Measurements from ENCODE around the gene PHF2. TPM values are rescaled to one million over a fixed set of nuclear protein-coding genes. Genes with fewer than 3 reads are reported as not detected.

The PHF2 gene
- total RNA-seq: 10 to 100 TPM; 21.1 to 38.2 (median 21.3) TPM

DNA sequence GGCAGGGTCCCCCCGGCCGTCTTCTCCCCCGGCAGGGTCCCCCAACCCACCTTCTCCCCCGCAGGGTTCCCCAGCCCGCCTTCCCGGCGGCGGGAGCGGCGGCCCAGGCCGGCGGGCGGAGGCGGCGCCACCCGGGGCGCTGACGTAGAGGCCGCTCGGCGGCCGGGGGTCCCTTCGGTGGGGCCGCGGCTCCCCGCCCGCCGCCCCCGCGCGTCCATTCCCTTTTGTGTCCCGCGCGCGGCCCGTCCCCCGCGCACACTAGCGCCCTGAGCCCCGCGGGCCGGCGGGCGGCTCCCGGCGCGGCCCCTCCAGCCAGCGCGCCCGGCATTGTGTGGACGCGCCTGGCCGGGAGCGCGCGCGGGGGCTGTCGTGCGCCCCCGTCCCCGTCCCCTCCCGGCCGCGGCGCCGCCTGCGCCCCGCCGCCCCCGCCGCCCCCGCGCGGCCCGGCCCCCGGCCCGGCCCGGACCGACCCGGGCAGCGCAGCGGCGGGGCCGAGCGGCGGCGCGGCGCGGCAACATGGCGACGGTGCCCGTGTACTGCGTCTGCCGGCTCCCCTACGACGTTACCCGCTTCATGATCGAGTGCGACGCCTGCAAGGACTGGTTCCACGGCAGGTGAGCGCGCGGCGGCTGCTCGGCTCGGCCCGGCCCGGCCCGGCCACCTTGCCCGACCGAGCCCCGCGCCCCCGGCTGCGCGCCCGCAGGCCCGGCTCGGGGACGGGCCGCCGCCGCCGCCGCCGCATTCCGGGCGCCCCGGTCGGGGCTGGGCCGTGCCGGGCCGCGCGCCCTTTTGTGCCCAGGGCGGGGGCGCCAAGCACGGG lies at the start of gene PHF2:
Gene PHF2, plus strand, starts transcription at position 327 of the 820 bp plus-strand sequence. Its CDS starts 190 bp downstream, at position 517.
- intact Hi-C loops (cut with DNase I; ENCODE audit: low total_unique reads): no loop called here

DNA sequence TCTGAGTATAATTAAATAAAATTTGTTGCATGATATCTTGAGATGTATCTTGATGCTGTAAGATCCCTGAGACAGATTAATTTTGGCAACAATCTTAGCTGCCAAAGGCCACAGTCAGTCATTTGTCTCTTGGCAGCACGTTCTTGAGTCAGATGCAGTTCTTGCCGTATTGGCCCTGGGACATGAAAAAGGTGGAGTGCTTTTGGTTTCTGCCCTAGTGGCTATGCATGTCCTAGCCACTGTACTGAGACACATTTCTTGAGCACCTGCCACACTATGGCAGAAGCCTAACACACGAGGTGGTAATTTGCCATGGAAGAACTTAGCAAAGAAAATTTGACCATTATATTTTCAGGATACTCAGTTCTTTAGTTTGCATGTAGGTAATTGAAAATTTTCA lies 45.0 kb upstream of the PHF2 start:
- Histone ChIP-seq H3K4me3 (no peak overlapping the region), H3K27me3 (no peaks in the 10 kb centered on the region), H3K27ac (no peak overlapping the region), H3K36me3 (peaks cover 0 to 61% (median 13%) of the 10 kb centered on the region in 4 donors), H3K4me1 (peaks cover 0 to 13% (median 0%) of the 10 kb centered on the region in 4 donors), H3K9me3 (no peaks in the 10 kb centered on the region)
- intact Hi-C loops (cut with DNase I; ENCODE audit: low total_unique reads): no loop called here
- in situ Hi-C loops (cut with MboI; ENCODE audit: low pct_ligation_motif_present in 1 of 4, low pct_unique_long_range_greater_than_20kb in 1 of 4, low sequenced_read_pairs in 3 of 4): loop anchor here in 2 of 4 donors (25.0 kb wide), 2 partner anchors 219 to 369 kb away; no protein-coding TSS in a partner anchor
- 51 to 70% methylated on average over 3 of the region's 3 CpGs for WGBS, 2 donors (ENCODE audit: low coverage in 1 of 2)
- TF ChIP-seq EP300 (IDR thresholded peaks at IDR 0.05; ENCODE audit: low read depth) (no peak), POLR2AphosphoS5 (IDR thresholded peaks at IDR 0.05) (peak in 1 of 3 donors; percentile 9), POLR2A (IDR thresholded peaks at IDR 0.05) (no peak)
- TF ChIP-seq, protein P1, sequence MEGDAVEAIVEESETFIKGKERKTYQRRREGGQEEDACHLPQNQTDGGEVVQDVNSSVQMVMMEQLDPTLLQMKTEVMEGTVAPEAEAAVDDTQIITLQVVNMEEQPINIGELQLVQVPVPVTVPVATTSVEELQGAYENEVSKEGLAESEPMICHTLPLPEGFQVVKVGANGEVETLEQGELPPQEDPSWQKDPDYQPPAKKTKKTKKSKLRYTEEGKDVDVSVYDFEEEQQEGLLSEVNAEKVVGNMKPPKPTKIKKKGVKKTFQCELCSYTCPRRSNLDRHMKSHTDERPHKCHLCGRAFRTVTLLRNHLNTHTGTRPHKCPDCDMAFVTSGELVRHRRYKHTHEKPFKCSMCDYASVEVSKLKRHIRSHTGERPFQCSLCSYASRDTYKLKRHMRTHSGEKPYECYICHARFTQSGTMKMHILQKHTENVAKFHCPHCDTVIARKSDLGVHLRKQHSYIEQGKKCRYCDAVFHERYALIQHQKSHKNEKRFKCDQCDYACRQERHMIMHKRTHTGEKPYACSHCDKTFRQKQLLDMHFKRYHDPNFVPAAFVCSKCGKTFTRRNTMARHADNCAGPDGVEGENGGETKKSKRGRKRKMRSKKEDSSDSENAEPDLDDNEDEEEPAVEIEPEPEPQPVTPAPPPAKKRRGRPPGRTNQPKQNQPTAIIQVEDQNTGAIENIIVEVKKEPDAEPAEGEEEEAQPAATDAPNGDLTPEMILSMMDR (IDR thresholded peaks at IDR 0.05): peak in 4 of 5 experiments; percentile 20 to 41 (median 29)
- DNase-seq: no peak

More for the DNA sequence above, at the start of gene PHF2:
- DNase-seq: no peak
- in situ Hi-C loops (cut with MboI; ENCODE audit: low pct_ligation_motif_present in 1 of 4, low pct_unique_long_range_greater_than_20kb in 1 of 4, low sequenced_read_pairs in 3 of 4): no loop called here
- Histone ChIP-seq H3K27ac (peak within 1 kb of the TSS; percentile 91 to 98 (median 96)), H3K9me3 (no peaks in the 10 kb centered on the region), H3K27me3 (no peaks in the 10 kb centered on the region), H3K4me3 (peak within 1 kb of the TSS; percentile 86 to 98 (median 94)), H3K36me3 (no peaks in the 10 kb centered on the region), H3K4me1 (peaks cover 4 to 50% (median 42%) of the 10 kb centered on the region in 4 donors)
- TF ChIP-seq POLR2AphosphoS5 (IDR thresholded peaks at IDR 0.05) (no peak), POLR2A (IDR thresholded peaks at IDR 0.05) (no peak)
- TF ChIP-seq, protein P1 (IDR thresholded peaks at IDR 0.05): no peak
- 0% methylated on average over 33 of the region's 140 CpGs; no CpG with 5 or more reads in 1 of the 2 donors for WGBS, 2 donors (ENCODE audit: low coverage in 1 of 2)

DNA sequence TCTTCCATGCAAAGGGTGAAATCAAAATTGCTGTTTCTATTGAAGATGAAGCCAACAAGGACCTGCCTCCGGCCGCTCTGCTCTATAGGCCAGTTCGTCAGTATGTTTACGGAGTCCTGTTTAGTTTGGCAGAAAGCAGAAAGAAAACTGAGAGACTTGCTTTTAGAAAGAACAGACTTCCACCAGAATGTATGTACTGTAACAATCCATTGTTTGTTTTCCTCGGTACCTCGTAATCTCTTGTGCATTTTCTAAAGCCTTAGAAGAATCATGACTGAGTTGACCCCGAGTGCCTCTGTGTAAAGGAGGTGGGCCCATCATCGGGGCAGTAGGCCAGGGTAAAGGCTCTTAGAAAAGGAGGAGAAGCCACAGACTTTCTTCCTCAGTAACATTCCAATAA lies 44.2 kb upstream of the PHF2 start:
- DNase-seq: no peak
- Histone ChIP-seq H3K4me1 (peaks cover 0 to 13% (median 0%) of the 10 kb centered on the region in 4 donors), H3K4me3 (no peak overlapping the region), H3K27me3 (no peaks in the 10 kb centered on the region), H3K9me3 (no peaks in the 10 kb centered on the region), H3K27ac (no peak overlapping the region), H3K36me3 (peaks cover 0 to 61% (median 14%) of the 10 kb centered on the region in 4 donors)
- in situ Hi-C loops (cut with MboI; ENCODE audit: low pct_ligation_motif_present in 1 of 4, low pct_unique_long_range_greater_than_20kb in 1 of 4, low sequenced_read_pairs in 3 of 4) (loop anchor here in 2 of 4 donors (25.0 kb wide), 2 partner anchors 220 to 370 kb away; no protein-coding TSS in a partner anchor), intact Hi-C loops (cut with DNase I; ENCODE audit: low total_unique reads) (no loop called here)
- WGBS, 2 donors (ENCODE audit: low coverage in 1 of 2): 31 to 46% methylated on average over 8 of the region's 8 CpGs
- TF ChIP-seq, protein P1 (IDR thresholded peaks at IDR 0.05): no peak
- TF ChIP-seq POLR2A (IDR thresholded peaks at IDR 0.05) (no peak), EP300 (IDR thresholded peaks at IDR 0.05; ENCODE audit: low read depth) (no peak), POLR2AphosphoS5 (IDR thresholded peaks at IDR 0.05) (no peak)

DNA sequence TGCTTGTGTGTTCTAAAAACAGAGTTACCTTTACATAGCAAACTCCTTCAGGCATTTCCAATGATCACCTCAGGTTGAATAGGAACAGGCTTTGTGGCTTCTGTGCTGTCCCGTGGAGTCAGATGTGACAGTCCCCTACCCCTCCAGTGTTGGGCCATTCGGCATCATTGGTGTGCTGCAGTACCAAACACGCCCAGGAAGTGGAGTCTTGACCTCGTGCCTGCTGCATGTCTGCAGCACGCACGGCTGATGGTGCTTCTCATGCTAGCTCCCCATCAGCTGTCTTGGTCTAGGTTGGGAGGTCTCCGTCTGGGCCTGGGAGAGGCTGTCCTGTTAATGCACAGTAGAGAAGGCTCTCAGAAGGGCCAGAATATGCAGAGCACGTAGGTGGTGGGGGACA lies 42.5 kb upstream of the PHF2 start:
- intact Hi-C loops (cut with DNase I; ENCODE audit: low total_unique reads) (no loop called here), in situ Hi-C loops (cut with MboI; ENCODE audit: low pct_ligation_motif_present in 1 of 4, low pct_unique_long_range_greater_than_20kb in 1 of 4, low sequenced_read_pairs in 3 of 4) (loop anchor here in 2 of 4 donors (25.0 kb wide), 2 partner anchors 222 to 372 kb away; no protein-coding TSS in a partner anchor)
- H3K36me3 ChIP-seq: peaks cover 0 to 55% (median 9%) of the 10 kb centered on the region in 4 donors
- peaks cover 0 to 13% (median 0%) of the 10 kb centered on the region in 4 donors for H3K4me1 ChIP-seq
- no peak overlapping the region for H3K4me3 ChIP-seq
- no peak for DNase-seq
- no peaks in the 10 kb centered on the region for H3K27me3 ChIP-seq
- 91% methylated on average over 8 of the region's 8 CpGs; no CpG with 5 or more reads in 1 of the 2 donors for WGBS, 2 donors (ENCODE audit: low coverage in 1 of 2)
- TF ChIP-seq POLR2A (IDR thresholded peaks at IDR 0.05) (no peak), EP300 (IDR thresholded peaks at IDR 0.05; ENCODE audit: low read depth) (no peak), POLR2AphosphoS5 (IDR thresholded peaks at IDR 0.05) (no peak)
- TF ChIP-seq, protein P1 (IDR thresholded peaks at IDR 0.05): no peak
- no peaks in the 10 kb centered on the region for H3K9me3 ChIP-seq
- H3K27ac ChIP-seq: no peak overlapping the region
